Measurements from ENCODE around the gene CDKN1B.

Gene CDKN1B

DNA sequence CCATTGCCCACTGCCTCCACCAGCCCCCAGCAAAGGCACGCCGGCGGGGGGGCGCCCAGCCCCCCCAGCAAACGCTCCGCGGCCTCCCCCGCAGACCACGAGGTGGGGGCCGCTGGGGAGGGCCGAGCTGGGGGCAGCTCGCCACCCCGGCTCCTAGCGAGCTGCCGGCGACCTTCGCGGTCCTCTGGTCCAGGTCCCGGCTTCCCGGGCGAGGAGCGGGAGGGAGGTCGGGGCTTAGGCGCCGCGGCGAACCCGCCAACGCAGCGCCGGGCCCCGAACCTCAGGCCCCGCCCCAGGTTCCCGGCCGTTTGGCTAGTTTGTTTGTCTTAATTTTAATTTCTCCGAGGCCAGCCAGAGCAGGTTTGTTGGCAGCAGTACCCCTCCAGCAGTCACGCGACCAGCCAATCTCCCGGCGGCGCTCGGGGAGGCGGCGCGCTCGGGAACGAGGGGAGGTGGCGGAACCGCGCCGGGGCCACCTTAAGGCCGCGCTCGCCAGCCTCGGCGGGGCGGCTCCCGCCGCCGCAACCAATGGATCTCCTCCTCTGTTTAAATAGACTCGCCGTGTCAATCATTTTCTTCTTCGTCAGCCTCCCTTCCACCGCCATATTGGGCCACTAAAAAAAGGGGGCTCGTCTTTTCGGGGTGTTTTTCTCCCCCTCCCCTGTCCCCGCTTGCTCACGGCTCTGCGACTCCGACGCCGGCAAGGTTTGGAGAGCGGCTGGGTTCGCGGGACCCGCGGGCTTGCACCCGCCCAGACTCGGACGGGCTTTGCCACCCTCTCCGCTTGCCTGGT is at the start of gene CDKN1B:
CDKN1B (plus strand) TSS at position 576 of the 793 bp plus-strand sequence. CDS start 472 bp downstream, outside the sequence.
- peak within 1 kb of the TSS; percentile 85 for H3K4me3 ChIP-seq (ENCODE audit: low read length)
- peak within 1 kb of the TSS; percentile 94 for H3K27ac ChIP-seq (ENCODE audit: low read length)
- peaks cover 27% of the 10 kb centered on the region; the same call in 1 of the 2 replicates for H3K4me1 ChIP-seq (ENCODE audit: insufficient read depth, low read length)
- H3K9me3 ChIP-seq (ENCODE audit: insufficient read depth, low read depth, low read length), result no peaks in the 10 kb centered on the region
- H3K27me3 ChIP-seq (ENCODE audit: insufficient read depth, low read length), result peaks cover 59% of the 10 kb centered on the region
- H3K9ac ChIP-seq (ENCODE audit: low read depth, low read length), result peak within 1 kb of the TSS; percentile 91
- peaks cover 32% of the 10 kb centered on the region for H3K36me3 ChIP-seq (ENCODE audit: insufficient read depth, low read depth, low read length)

GRCh38 chr12:12668005-12668404 is 49.2 kb upstream of the CDKN1B start:
- Histone ChIP-seq H3K9me3 (ENCODE audit: insufficient read depth, low read depth, low read length) (no peaks in the 10 kb centered on the region), H3K4me3 (ENCODE audit: low read length) (no peak overlapping the region), H3K36me3 (ENCODE audit: insufficient read depth, low read depth, low read length) (no peaks in the 10 kb centered on the region), H3K27ac (ENCODE audit: low read length) (no peak overlapping the region), H3K4me1 (ENCODE audit: insufficient read depth, low read length) (peaks cover 11% of the 10 kb centered on the region; the same call in 1 of the 2 replicates), H3K9ac (ENCODE audit: low read depth, low read length) (no peak overlapping the region), H3K27me3 (ENCODE audit: insufficient read depth, low read length) (peaks cover 1% of the 10 kb centered on the region; the same call in 1 of the 2 replicates)

DNA sequence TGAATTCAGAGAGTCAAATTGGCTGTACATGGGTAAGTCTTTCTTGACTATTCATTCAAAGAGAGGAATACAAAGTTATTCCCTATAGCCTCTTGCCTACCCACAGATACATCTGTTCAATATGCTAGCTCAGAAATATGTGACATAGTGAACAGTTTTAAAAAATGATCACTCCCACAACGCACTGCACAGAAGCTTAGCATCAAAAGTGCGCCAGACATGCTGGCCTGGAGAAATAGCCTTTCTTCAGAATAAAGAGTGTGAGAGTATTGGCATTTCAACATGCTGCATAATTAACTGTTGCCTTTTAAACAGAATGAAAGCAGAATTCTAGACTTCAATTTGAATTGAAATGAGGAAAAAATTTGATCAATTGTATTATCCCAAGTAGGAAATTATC is 48.1 kb upstream of the CDKN1B start:
- no peak overlapping the region for H3K27ac ChIP-seq (ENCODE audit: low read length)
- H3K4me3 ChIP-seq (ENCODE audit: low read length), result no peak overlapping the region
- H3K27me3 ChIP-seq (ENCODE audit: insufficient read depth, low read length), result peaks cover 8% of the 10 kb centered on the region; the same call in 1 of the 2 replicates
- peaks cover 11% of the 10 kb centered on the region; the same call in 1 of the 2 replicates for H3K4me1 ChIP-seq (ENCODE audit: insufficient read depth, low read length)
- no peak overlapping the region for H3K9ac ChIP-seq (ENCODE audit: low read depth, low read length)
- no peaks in the 10 kb centered on the region for H3K9me3 ChIP-seq (ENCODE audit: insufficient read depth, low read depth, low read length)
- H3K36me3 ChIP-seq (ENCODE audit: insufficient read depth, low read depth, low read length), result no peaks in the 10 kb centered on the region

DNA sequence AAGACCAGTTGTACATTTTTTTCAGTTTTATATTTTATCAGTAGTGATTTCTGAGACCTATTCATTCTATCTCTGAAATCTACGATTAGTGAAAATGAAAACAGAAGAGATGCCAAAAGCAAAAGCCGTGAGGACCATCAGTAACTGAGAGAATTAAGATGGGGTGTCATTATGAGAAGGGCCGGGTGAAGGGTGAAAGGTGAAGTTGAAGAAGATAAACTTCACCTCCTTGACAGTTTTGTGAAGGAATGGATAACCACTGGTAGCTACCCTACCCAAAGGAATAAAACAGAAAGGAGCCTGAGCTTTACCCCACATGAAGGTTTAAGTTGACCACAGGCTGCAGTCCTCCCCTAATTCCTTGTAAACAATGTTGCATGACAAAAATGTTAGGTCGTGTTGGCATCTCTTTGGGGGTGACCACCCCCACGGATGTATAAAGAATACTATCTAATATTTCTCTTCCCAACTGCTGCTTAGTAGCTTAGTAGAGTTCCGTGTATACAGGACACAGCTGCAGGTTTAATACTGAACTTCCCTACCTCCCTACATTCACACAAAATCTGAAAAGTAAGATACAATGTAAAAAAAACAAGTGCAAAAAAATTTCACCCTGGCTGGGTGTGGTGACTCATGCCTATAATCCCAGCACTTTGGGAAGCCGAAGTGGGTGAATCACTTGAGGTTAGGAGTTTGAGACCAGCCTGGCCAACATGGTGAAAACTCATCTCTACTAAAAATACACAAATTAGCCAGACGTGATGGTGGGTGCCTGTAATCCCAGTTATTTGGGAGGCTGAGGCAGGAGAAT is 45.1 kb upstream of the CDKN1B start:
- Histone ChIP-seq H3K9me3 (ENCODE audit: insufficient read depth, low read depth, low read length) (no peaks in the 10 kb centered on the region), H3K4me3 (ENCODE audit: low read length) (no peak overlapping the region), H3K9ac (ENCODE audit: low read depth, low read length) (no peak overlapping the region), H3K27me3 (ENCODE audit: insufficient read depth, low read length) (peaks cover 37% of the 10 kb centered on the region), H3K36me3 (ENCODE audit: insufficient read depth, low read depth, low read length) (0 out of 2 replicates have a peak, but pooled peaks cover 4% of the 10 kb centered on the region), H3K4me1 (ENCODE audit: insufficient read depth, low read length) (peaks cover 9% of the 10 kb centered on the region; the same call in 1 of the 2 replicates), H3K27ac (ENCODE audit: low read length) (no peak overlapping the region)

DNA sequence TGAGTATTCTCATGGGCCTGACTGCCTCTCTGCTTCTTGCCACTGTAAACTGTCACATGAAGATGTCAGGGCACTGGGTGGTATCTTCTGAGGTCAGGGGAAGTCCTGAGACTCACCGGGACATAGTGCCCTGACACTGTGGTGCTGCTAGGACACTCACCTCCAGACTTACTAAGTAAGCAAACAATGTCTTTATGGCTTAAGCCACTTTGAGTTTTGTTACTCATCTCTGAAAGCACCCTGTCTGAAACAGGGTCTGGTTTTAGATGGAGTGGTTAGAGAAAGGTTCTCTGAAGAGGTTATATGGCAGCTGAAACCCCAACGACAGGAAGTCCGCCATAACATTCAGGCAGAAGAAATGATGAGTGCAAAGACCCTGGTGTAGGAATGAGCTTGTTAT is 43.9 kb upstream of the CDKN1B start:
- Histone ChIP-seq H3K4me3 (ENCODE audit: low read length) (no peak overlapping the region), H3K27me3 (ENCODE audit: insufficient read depth, low read length) (peaks cover 49% of the 10 kb centered on the region), H3K27ac (ENCODE audit: low read length) (no peak overlapping the region), H3K36me3 (ENCODE audit: insufficient read depth, low read depth, low read length) (0 out of 2 replicates have a peak, but pooled peaks cover 4% of the 10 kb centered on the region), H3K4me1 (ENCODE audit: insufficient read depth, low read length) (peaks cover 13% of the 10 kb centered on the region; the same call in 1 of the 2 replicates), H3K9ac (ENCODE audit: low read depth, low read length) (no peak overlapping the region), H3K9me3 (ENCODE audit: insufficient read depth, low read depth, low read length) (no peaks in the 10 kb centered on the region)

DNA sequence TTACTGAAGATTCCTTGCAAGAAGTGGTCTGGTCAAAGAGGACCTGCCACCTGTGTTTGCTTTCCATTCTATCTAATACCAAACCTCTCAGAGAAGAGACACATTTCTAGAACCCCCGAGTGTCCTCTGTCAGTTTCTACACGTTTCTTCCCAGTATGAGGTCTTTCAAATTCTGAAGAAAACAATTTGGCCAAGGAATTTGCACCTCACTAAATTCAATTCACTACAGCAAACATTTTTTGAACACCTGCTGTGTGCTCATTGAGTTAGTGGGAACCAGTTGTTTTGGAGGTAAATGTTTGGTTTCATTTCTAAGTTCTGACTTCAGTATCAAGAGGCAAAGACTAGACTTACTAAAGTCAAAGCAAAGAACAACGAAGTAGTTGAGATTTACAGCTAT is 40.6 kb upstream of the CDKN1B start:
- H3K27me3 ChIP-seq (ENCODE audit: insufficient read depth, low read length), result peaks cover 67% of the 10 kb centered on the region
- peaks cover 13% of the 10 kb centered on the region; the same call in 1 of the 2 replicates for H3K4me1 ChIP-seq (ENCODE audit: insufficient read depth, low read length)
- no peak overlapping the region for H3K9ac ChIP-seq (ENCODE audit: low read depth, low read length)
- H3K9me3 ChIP-seq (ENCODE audit: insufficient read depth, low read depth, low read length), result no peaks in the 10 kb centered on the region
- H3K4me3 ChIP-seq (ENCODE audit: low read length), result peak overlapping the region; percentile 45
- no peak overlapping the region for H3K27ac ChIP-seq (ENCODE audit: low read length)
- H3K36me3 ChIP-seq (ENCODE audit: insufficient read depth, low read depth, low read length), result 0 out of 2 replicates have a peak, but pooled peaks cover 4% of the 10 kb centered on the region

DNA sequence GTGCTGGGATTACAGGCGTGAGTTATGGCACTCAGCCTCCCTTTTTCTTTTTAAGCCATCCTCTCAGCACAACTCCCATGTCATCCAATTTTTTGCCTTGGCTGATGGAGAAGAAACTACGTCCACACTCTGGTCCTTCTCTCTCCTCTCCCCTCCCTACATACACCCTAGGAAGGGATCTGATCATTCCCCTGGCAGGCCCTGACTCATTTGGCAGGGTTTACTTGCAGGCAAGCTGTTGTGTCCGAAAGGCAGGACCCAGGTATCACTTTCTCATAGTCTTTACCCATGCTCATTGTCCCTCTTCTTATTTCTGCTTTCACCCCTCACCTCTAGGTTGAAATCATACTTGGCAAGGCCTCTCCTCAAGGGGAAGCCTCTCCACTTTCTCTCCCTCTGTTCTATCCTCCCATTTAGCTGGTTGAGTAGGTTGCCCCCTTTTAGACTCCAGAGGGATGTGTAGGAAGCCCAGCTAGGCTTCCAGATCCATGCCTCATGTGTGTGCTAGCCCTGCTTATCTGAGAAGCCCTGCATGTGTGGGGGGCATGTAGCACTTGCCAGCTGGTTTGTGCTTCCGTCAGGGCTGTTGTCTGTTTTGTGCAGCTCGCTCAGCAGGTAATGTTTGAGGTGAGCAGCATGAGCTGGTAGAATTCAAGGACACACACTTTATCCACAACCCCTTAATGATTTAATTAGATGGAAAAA is 36.0 kb upstream of the CDKN1B start:
- Histone ChIP-seq H3K27me3 (ENCODE audit: insufficient read depth, low read length) (peaks cover 40% of the 10 kb centered on the region), H3K4me3 (ENCODE audit: low read length) (no peak overlapping the region), H3K27ac (ENCODE audit: low read length) (no peak overlapping the region), H3K9ac (ENCODE audit: low read depth, low read length) (no peak overlapping the region), H3K4me1 (ENCODE audit: insufficient read depth, low read length) (peaks cover 22% of the 10 kb centered on the region; the same call in 1 of the 2 replicates), H3K9me3 (ENCODE audit: insufficient read depth, low read depth, low read length) (no peaks in the 10 kb centered on the region), H3K36me3 (ENCODE audit: insufficient read depth, low read depth, low read length) (no peaks in the 10 kb centered on the region)

GRCh38 chr12:12682284-12682683 is 34.9 kb upstream of the CDKN1B start:
- Histone ChIP-seq H3K9me3 (ENCODE audit: insufficient read depth, low read depth, low read length) (no peaks in the 10 kb centered on the region), H3K4me1 (ENCODE audit: insufficient read depth, low read length) (peaks cover 13% of the 10 kb centered on the region; the same call in 1 of the 2 replicates), H3K36me3 (ENCODE audit: insufficient read depth, low read depth, low read length) (no peaks in the 10 kb centered on the region), H3K4me3 (ENCODE audit: low read length) (no peak overlapping the region), H3K27ac (ENCODE audit: low read length) (no peak overlapping the region), H3K27me3 (ENCODE audit: insufficient read depth, low read length) (peaks cover 29% of the 10 kb centered on the region; the same call in 1 of the 2 replicates), H3K9ac (ENCODE audit: low read depth, low read length) (no peak overlapping the region)

DNA sequence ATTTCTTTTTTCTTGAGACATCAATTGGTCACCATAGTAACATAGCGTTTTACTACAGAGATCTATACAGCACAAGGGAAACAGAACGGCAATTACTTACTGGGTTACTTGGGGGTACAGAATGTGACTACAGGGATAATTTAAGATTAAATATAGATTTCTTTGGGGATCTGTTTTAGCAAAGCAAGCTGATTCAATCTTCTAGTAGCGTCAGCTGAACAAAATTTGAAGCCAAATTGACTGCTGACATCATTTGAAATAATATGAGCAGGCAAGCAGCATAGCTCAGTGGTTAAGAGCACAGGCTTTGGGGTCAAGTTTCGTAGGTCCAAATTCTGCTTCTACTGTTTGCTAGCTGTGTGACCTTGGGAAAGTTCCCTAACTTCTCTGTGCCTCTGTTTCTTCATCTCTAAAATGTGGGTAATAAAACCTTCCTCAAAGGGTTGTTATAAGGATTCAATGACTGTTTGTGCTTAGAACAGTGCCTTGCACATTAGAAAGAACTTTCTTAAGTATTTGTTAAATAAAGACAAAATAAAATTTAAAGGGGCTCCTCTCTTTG is 34.0 kb upstream of the CDKN1B start:
- peak overlapping the region; percentile 81 for H3K4me3 ChIP-seq (ENCODE audit: low read length)
- H3K9me3 ChIP-seq (ENCODE audit: insufficient read depth, low read depth, low read length), result no peaks in the 10 kb centered on the region
- H3K27me3 ChIP-seq (ENCODE audit: insufficient read depth, low read length), result peaks cover 20% of the 10 kb centered on the region; the same call in 1 of the 2 replicates
- H3K9ac ChIP-seq (ENCODE audit: low read depth, low read length), result peak overlapping the region; percentile 84; the same call in 1 of the 2 replicates
- H3K27ac ChIP-seq (ENCODE audit: low read length), result peak overlapping the region; percentile 59
- H3K36me3 ChIP-seq (ENCODE audit: insufficient read depth, low read depth, low read length), result no peaks in the 10 kb centered on the region
- peaks cover 11% of the 10 kb centered on the region; the same call in 1 of the 2 replicates for H3K4me1 ChIP-seq (ENCODE audit: insufficient read depth, low read length)

DNA sequence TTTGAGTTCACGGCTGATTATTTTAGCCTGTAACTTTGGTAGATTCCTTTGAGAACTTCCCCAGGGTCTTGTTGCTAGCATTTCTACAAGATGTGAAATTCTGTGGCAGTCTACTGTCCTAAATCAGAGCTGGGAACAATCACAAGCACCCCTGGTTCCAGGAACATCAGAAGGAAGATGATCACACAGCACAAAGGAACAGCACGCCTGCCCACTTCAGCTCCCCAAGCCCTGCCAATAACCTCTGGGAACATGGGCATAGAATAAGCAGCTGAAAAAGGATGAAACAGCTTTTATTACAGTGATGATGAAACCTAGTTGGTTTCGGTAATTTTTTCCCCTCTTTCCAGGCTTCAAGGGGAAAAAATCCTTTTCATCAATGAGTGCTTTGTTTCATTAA is 33.4 kb upstream of the CDKN1B start:
- H3K27me3 ChIP-seq (ENCODE audit: insufficient read depth, low read length), result peaks cover 15% of the 10 kb centered on the region; the same call in 1 of the 2 replicates
- H3K27ac ChIP-seq (ENCODE audit: low read length), result peak overlapping the region; percentile 59
- no peaks in the 10 kb centered on the region for H3K9me3 ChIP-seq (ENCODE audit: insufficient read depth, low read depth, low read length)
- no peaks in the 10 kb centered on the region for H3K36me3 ChIP-seq (ENCODE audit: insufficient read depth, low read depth, low read length)
- H3K4me3 ChIP-seq (ENCODE audit: low read length), result peak overlapping the region; percentile 81
- H3K4me1 ChIP-seq (ENCODE audit: insufficient read depth, low read length), result peaks cover 11% of the 10 kb centered on the region; the same call in 1 of the 2 replicates
- peak overlapping the region; percentile 84 for H3K9ac ChIP-seq (ENCODE audit: low read depth, low read length)
